ENCODE measurements around the gene SYNGR4.

DNA sequence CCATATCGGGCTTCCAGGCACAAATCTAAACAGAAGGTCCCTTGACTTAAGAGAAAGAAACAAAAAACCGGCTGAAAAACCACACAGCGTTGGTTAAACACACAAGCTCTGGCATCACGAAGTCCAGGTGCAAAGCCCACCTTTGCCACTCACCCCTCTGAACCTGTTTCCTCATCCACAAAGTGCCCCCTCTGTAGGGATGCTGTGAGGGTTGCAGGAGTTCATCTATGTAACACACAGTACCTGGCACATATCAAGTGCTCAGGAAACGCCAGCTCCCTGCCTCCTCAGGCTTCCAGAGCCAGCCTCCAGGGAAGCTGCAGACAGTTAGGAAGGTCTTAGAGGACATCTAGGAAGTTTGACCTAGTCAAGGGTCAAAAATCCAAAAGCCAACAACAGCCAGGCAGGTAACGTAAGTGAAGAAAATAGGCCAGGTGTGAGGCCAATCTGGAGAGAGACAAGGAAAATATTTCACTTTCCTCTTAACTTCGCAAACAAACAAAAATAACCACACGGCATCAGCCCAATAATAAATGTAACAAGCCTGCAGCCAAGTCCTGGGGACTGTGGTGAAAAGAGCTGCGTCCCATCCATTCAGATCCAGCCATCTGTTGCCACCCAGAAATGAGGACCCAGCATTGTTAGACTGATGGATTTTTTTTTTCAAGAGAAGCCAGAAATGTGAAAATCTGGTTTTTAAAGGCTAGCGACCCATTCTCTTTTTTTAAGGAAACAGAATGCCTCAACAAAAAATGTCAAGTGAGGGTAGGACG, 17.2 kb downstream of the SYNGR4 start:
- TF ChIP-seq, protein P1, sequence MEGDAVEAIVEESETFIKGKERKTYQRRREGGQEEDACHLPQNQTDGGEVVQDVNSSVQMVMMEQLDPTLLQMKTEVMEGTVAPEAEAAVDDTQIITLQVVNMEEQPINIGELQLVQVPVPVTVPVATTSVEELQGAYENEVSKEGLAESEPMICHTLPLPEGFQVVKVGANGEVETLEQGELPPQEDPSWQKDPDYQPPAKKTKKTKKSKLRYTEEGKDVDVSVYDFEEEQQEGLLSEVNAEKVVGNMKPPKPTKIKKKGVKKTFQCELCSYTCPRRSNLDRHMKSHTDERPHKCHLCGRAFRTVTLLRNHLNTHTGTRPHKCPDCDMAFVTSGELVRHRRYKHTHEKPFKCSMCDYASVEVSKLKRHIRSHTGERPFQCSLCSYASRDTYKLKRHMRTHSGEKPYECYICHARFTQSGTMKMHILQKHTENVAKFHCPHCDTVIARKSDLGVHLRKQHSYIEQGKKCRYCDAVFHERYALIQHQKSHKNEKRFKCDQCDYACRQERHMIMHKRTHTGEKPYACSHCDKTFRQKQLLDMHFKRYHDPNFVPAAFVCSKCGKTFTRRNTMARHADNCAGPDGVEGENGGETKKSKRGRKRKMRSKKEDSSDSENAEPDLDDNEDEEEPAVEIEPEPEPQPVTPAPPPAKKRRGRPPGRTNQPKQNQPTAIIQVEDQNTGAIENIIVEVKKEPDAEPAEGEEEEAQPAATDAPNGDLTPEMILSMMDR (IDR thresholded peaks at IDR 0.05) = no peak
- no peak for TF ChIP-seq POLR2A (IDR thresholded peaks at IDR 0.05)

Measured in heart left ventricle (tissue), 13 donors.